Small intestine (tissue), 7 donors: ENCODE results near the gene LRPAP1. TPM values are rescaled to one million over a fixed set of nuclear protein-coding genes. Genes with fewer than 3 reads are reported as not detected.

Experiments used
- DNase-seq, 2 donors: peaks; one replicate each; pipeline versions ENCODE4 v3.0.0 to v3.0.0-alpha.2; 2013
- FAIRE-seq: peaks from 2 replicates; lab custom pipeline; 2012; peaks lifted over from hg19 to GRCh38; lab: Jason Lieb, UNC
- H3K27ac ChIP-seq, 3 donors: one replicate each; pipeline ENCODE4 v1.5.1; 2013; ENCODE audit warnings: low read length in 2 of 3, mild to moderate bottlenecking in 2 of 3, control low read depth in 1 of 3, inconsistent platforms in 1 of 3, low read depth in 1 of 3, moderate library complexity in 1 of 3
- H3K27me3 ChIP-seq, 3 donors: one replicate each; pipeline ENCODE4 v1.6.1; 2013; ENCODE audit warnings: low read length in 3 of 3, inconsistent platforms in 1 of 3; ENCODE audit not compliant: control insufficient read depth in 3 of 3, insufficient read depth in 3 of 3
- H3K36me3 ChIP-seq, 3 donors: one replicate each; pipeline ENCODE4 v1.6.1; 2013; ENCODE audit warnings: low read length in 3 of 3, inconsistent platforms in 1 of 3, low read depth in 1 of 3, mild to moderate bottlenecking in 1 of 3, moderate library complexity in 1 of 3; ENCODE audit not compliant: control insufficient read depth in 3 of 3, insufficient read depth in 2 of 3
- H3K4me1 ChIP-seq, 3 donors: one replicate each; pipeline ENCODE4 v1.6.1; 2013; ENCODE audit warnings: low read length in 2 of 3, inconsistent platforms in 1 of 3, low read depth in 1 of 3, mild to moderate bottlenecking in 1 of 3, moderate library complexity in 1 of 3; ENCODE audit not compliant: control insufficient read depth in 3 of 3, insufficient read depth in 2 of 3
- H3K4me3 ChIP-seq, 3 donors: one replicate each; pipeline ENCODE4 v1.5.1; 2013; ENCODE audit warnings: low read length in 3 of 3, control low read depth in 1 of 3, inconsistent platforms in 1 of 3, low read depth in 1 of 3, mild to moderate bottlenecking in 1 of 3, moderate library complexity in 1 of 3
- H3K9me3 ChIP-seq, 2 donors: one replicate each; pipeline ENCODE4 v1.6.1; 2013; ENCODE audit warnings: low read depth in 1 of 2, low read length in 1 of 2; ENCODE audit not compliant: control insufficient read depth in 2 of 2, insufficient read depth in 1 of 2
- WGBS, 3 donors: extraction: QIAGEN DNeasy Blood & Tissue Kit; methylation state at CpG; one replicate each; pipeline ENCODE4 v1.1.7; 2013; 5-methylcytosine and 5-hydroxymethylcytosine counted together
- polyA plus RNA-seq, 4 donors: library from polyadenylated mRNA; stranded (reverse) in 3 of 4; unstranded in 1 of 4; fragments of 200-250 nt in 3 of 4; fragments of 120-200 nt in 1 of 4; gene quantifications; one replicate each; pipeline versions ENCODE4 v1.2.1 to v1.2.3, GENCODE V29; 2013
- donor health status: healthy with polysubstance abuse.
- donor health status: control.
- donor health status: control.
- donor health status: Bipolar disorder and iron deficiency.
- donor health status: healthy.

Gene LRPAP1
- polyA plus RNA-seq, 4 donors: 20.1 to 268 (median 69.6) TPM

- H3K4me1 ChIP-seq: no peaks in the 10 kb centered on the region
- no peaks in the 10 kb centered on the region for H3K36me3 ChIP-seq
- 92 to 97% (median 97%) methylated on average over 10 of the region's 10 CpGs for WGBS, 3 donors
- H3K4me3 ChIP-seq: no peak overlapping the region
- H3K27me3 ChIP-seq: peaks cover 0 to 12% (median 4%) of the 10 kb centered on the region in 3 donors
- FAIRE-seq (no peak), DNase-seq (no peak)
- no peaks in the 10 kb centered on the region for H3K9me3 ChIP-seq
- no peak overlapping the region for H3K27ac ChIP-seq
Observed at GRCh38 chr4:3468154-3468553, 64.1 kb downstream of the LRPAP1 start.

GRCh38 chr4:3467601-3468031, 64.6 kb downstream of the LRPAP1 start:
- 81 to 85% (median 83%) methylated on average over 15 of the region's 15 CpGs for WGBS, 3 donors
- H3K4me3 ChIP-seq: no peak overlapping the region
- no peaks in the 10 kb centered on the region for H3K36me3 ChIP-seq
- DNase-seq: no peak
- H3K9me3 ChIP-seq: no peaks in the 10 kb centered on the region
- no peaks in the 10 kb centered on the region for H3K4me1 ChIP-seq
- peaks cover 0 to 14% (median 4%) of the 10 kb centered on the region in 3 donors for H3K27me3 ChIP-seq
- no peak for FAIRE-seq
- no peak overlapping the region for H3K27ac ChIP-seq

- no peaks in the 10 kb centered on the region for H3K4me1 ChIP-seq
- 77 to 86% (median 81%) methylated on average over 35 to 40 of the region's 40 CpGs for WGBS, 3 donors
- H3K27ac ChIP-seq: no peak overlapping the region
- no peaks in the 10 kb centered on the region for H3K9me3 ChIP-seq
- FAIRE-seq: no peak
- peaks cover 0 to 20% (median 4%) of the 10 kb centered on the region in 3 donors for H3K27me3 ChIP-seq
- DNase-seq: no peak
- no peak overlapping the region for H3K4me3 ChIP-seq
- no peaks in the 10 kb centered on the region for H3K36me3 ChIP-seq
Observed at GRCh38 chr4:3466691-3467600, 65.3 kb downstream of the LRPAP1 start.

GRCh38 chr4:3465698-3466671, 66.2 kb downstream of the LRPAP1 start:
- no peak overlapping the region for H3K4me3 ChIP-seq
- H3K27ac ChIP-seq: no peak overlapping the region
- H3K9me3 ChIP-seq: no peaks in the 10 kb centered on the region
- 74 to 76% (median 76%) methylated on average over 34 to 41 of the region's 41 CpGs for whole genome bisulfite sequencing, 3 donors
- H3K36me3 ChIP-seq: no peaks in the 10 kb centered on the region
- DNase-seq: no peak
- peaks cover 0 to 22% (median 4%) of the 10 kb centered on the region in 3 donors for H3K27me3 ChIP-seq
- no peaks in the 10 kb centered on the region for H3K4me1 ChIP-seq
- no peak for FAIRE-seq

- no peaks in the 10 kb centered on the region for H3K4me1 ChIP-seq
- H3K4me3 ChIP-seq: no peak overlapping the region
- H3K9me3 ChIP-seq: no peaks in the 10 kb centered on the region
- no peaks in the 10 kb centered on the region for H3K36me3 ChIP-seq
- no peak for FAIRE-seq
- WGBS, 3 donors: 91 to 92% (median 91%) methylated on average over 21 of the region's 21 CpGs
- no peak for DNase-seq
- H3K27ac ChIP-seq: no peak overlapping the region
- peaks cover 0 to 30% (median 4%) of the 10 kb centered on the region in 3 donors for H3K27me3 ChIP-seq
Observed at GRCh38 chr4:3464911-3465697, 67.1 kb downstream of the LRPAP1 start.

GRCh38 chr4:3464349-3464905, 67.8 kb downstream of the LRPAP1 start:
- H3K27ac ChIP-seq: no peak overlapping the region
- H3K27me3 ChIP-seq: peaks cover 0 to 30% (median 4%) of the 10 kb centered on the region in 3 donors
- 78 to 89% (median 79%) methylated on average over 13 to 15 of the region's 15 CpGs for WGBS, 3 donors
- no peaks in the 10 kb centered on the region for H3K4me1 ChIP-seq
- H3K9me3 ChIP-seq: no peaks in the 10 kb centered on the region
- FAIRE-seq (no peak), DNase-seq (no peak)
- no peaks in the 10 kb centered on the region for H3K36me3 ChIP-seq
- H3K4me3 ChIP-seq: no peak overlapping the region

GRCh38 chr4:3463556-3464348, 68.5 kb downstream of the LRPAP1 start:
- DNase-seq (no peak), FAIRE-seq (no peak)
- Histone ChIP-seq H3K4me1 (no peaks in the 10 kb centered on the region), H3K27me3 (peaks cover 0 to 30% (median 4%) of the 10 kb centered on the region in 3 donors), H3K9me3 (no peaks in the 10 kb centered on the region), H3K4me3 (peak overlapping the region in 1 of 3 donors; percentile 42), H3K36me3 (no peaks in the 10 kb centered on the region), H3K27ac (no peak overlapping the region)
- 21 to 51% (median 31%) methylated on average over 28 to 43 of the region's 43 CpGs for WGBS, 3 donors
